Left ventricle myocardium inferior (tissue), 1 donor: ENCODE measurements around the gene CRYGC. TPM values are rescaled to one million over a fixed set of nuclear protein-coding genes. Genes with fewer than 3 reads are reported as not detected.

ENCODE experiments used
- DNase-seq: peaks from one replicate; pipeline ENCODE4 v3.0.0-alpha.2; 2020
- H3K27ac ChIP-seq: fragments of 200-600 bp; replicated peaks from 2 replicates; pipeline ENCODE4 v1.8.0; 2021
- H3K27me3 ChIP-seq: fragments of 200-600 bp; 2 replicates; pipeline ENCODE4 v1.8.0; 2021; ENCODE audit warnings: low read depth
- H3K36me3 ChIP-seq: fragments of 200-600 bp; 2 replicates; pipeline ENCODE4 v1.8.0; 2021
- H3K4me1 ChIP-seq: fragments of 200-600 bp; 2 replicates; pipeline ENCODE4 v1.8.0; 2021
- H3K4me3 ChIP-seq: fragments of 200-600 bp; 2 replicates; pipeline ENCODE4 v1.8.0; 2021; ENCODE audit warnings: mild to moderate bottlenecking, moderate library complexity
- H3K9me3 ChIP-seq: fragments of 200-600 bp; replicated peaks from 2 replicates; pipeline ENCODE4 v1.8.0; 2021
- CTCF ChIP-seq: fragments of 200-600 bp; IDR thresholded peaks from 2 replicates; pipeline ENCODE4 v1.8.0; 2021; ENCODE audit warnings: antibody characterized with exemption, mild to moderate bottlenecking, borderline replicate concordance
- intact Hi-C: fragments of 100-400 bp; cut with micrococcal nuclease; formaldehyde crosslinking; loops from one replicate; pipeline ENCODE4 v1.11.0; 2022
- total RNA-seq: library from RNA; stranded (reverse); fragmentation: NEBNext Ultra II Directional; extraction: Animal tissue kit (Norgen Biotek cat#: 25700); gene quantifications from one replicate; pipeline ENCODE4 v1.2.1, GENCODE V29; 2021
- donor health status: DM: no; HTN: yes; CAD: no; lungs with severe emphysema.

Gene CRYGC
- total RNA-seq, 1 donor from 2014 or later, result not detected

DNA sequence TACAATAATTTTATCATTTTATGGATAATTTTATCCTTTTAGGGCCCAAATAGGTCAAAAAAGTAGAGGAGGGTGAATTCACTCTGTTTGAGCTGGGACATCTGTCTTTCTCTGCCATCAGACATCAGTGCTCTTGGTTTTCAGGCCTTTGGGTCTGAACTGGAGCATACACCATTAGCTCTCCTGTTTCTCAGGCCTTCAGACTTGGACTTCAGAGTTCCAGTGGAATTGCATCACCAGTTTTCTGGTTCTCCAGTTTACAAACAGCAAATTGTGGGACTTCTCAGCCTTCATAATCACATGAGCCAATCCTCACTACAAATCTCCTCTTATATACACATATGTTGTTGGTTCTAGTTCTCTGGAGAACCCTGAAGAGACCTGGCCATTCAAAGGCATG, 39.2 kb downstream of the CRYGC start:
- Histone ChIP-seq H3K27me3 (no peaks in the 10 kb centered on the region), H3K27ac (no peak overlapping the region), H3K9me3 (peaks cover 9% of the 10 kb centered on the region), H3K36me3 (no peaks in the 10 kb centered on the region), H3K4me1 (no peaks in the 10 kb centered on the region), H3K4me3 (no peak overlapping the region)
- intact Hi-C loops, result no loop called here
- no peak for DNase-seq
- no peak for TF ChIP-seq CTCF

DNA sequence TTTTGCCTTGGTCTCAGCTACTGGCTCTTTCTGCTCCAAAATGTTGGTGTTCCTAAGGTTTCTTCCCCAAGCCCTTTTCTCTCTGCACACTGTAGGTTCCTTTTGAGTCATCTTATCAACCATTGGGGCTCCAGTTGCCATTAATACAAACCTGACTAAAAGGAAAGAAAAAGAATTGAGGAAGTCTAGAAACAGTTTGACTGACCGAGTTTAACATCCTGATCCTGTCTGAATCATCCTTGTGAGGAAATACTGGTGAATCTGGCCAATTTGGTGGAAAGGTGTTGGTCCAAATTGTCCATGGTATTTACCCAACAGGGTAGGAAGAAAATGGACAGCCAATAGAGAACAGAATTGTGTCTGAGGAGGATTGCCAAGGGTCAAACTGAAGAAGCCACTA, 43.6 kb downstream of the CRYGC start:
- TF ChIP-seq CTCF, result no peak
- Histone ChIP-seq H3K4me3 (no peak overlapping the region), H3K27me3 (no peaks in the 10 kb centered on the region), H3K4me1 (no peaks in the 10 kb centered on the region), H3K36me3 (no peaks in the 10 kb centered on the region), H3K9me3 (peaks cover 9% of the 10 kb centered on the region), H3K27ac (no peak overlapping the region)
- no peak for DNase-seq
- intact Hi-C loops, result no loop called here

- Histone ChIP-seq H3K4me1 (no peaks in the 10 kb centered on the region), H3K27me3 (no peaks in the 10 kb centered on the region), H3K9me3 (peaks cover 10% of the 10 kb centered on the region), H3K27ac (no peak overlapping the region), H3K4me3 (no peak overlapping the region), H3K36me3 (no peaks in the 10 kb centered on the region)
- DNase-seq, result no peak
- intact Hi-C loops, result no loop called here
- no peak for TF ChIP-seq CTCF
Observed at GRCh38 chr2:208083807-208084206, 45.8 kb downstream of the CRYGC start.

Other genes with a start within 250 kb of the CRYGC start
- 12.9 TPM for gene PLEKHM3, start 104.3 kb downstream of the CRYGC start, total RNA-seq
- not detected for gene CRYGD, start 5.3 kb downstream of the CRYGC start, total RNA-seq
- not detected for gene CRYGB, start 16.3 kb upstream of the CRYGC start, total RNA-seq
- gene CRYGA, start 33.8 kb upstream of the CRYGC start, total RNA-seq, result not detected
- not detected for gene C2orf80, start 60.2 kb upstream of the CRYGC start, total RNA-seq
- 38.4 TPM for gene IDH1, start 125.2 kb upstream of the CRYGC start, total RNA-seq
- gene PIKFYVE, start 136.4 kb upstream of the CRYGC start, total RNA-seq, result 13.9 TPM